Vagina (tissue), 2 donors: ENCODE results near the gene ELMO3.

Experiments used
- CTCF ChIP-seq, 3 experiments: fragments of 450-650 bp in 2 of 3; fragments of 200-600 bp in 1 of 3; sonication (generic) in 1 of 3; IDR thresholded peaks; one replicate each; pipeline ENCODE4 v1.5.1; 2017 to 2019; ENCODE audit warnings: antibody characterized with exemption in 3 of 3, mild to moderate bottlenecking in 2 of 3, moderate library complexity in 2 of 3
- POLR2A ChIP-seq, 2 donors: fragments of 450-650 bp; IDR thresholded peaks; one replicate each; pipeline ENCODE4 v1.6.1; 2017; ENCODE audit warnings: antibody characterized with exemption in 2 of 2, mild to moderate bottlenecking in 2 of 2, moderate library complexity in 2 of 2
- POLR2AphosphoS5 ChIP-seq, 2 donors: sonication (generic); formaldehyde crosslinking; IDR thresholded peaks; one replicate each; pipeline ENCODE4 v1.9.0; 2017; ENCODE audit warnings: antibody characterized with exemption in 2 of 2, mild to moderate bottlenecking in 2 of 2, low read depth in 1 of 2; ENCODE audit not compliant: insufficient read depth in 1 of 2

- TF ChIP-seq CTCF (IDR thresholded peaks at IDR 0.05), result no peak
- no peak for TF ChIP-seq POLR2AphosphoS5 (IDR thresholded peaks at IDR 0.05; ENCODE audit: insufficient read depth in 1 of 2, low read depth in 1 of 2)
- TF ChIP-seq POLR2A (IDR thresholded peaks at IDR 0.05), result no peak
These were observed 12.4 kb upstream of the ELMO3 start for GRCh38 chr16:67186550-67186950.
